Endothelial cell of umbilical vein (primary cell): Measurements from ENCODE around the gene YEATS4. TPM values are rescaled to one million over a fixed set of nuclear protein-coding genes. Genes with fewer than 3 reads are reported as not detected.

ENCODE experiments used
- BruUV-seq: library from RNA; stranded (reverse); fragments of 400-500 nt; replicated peaks from 2 replicates; lab custom pipeline; 2021; lab: Mats Ljungman, UMichigan
- CTCF ChIA-PET: fragments of 300-600, 350-600 bp; sonication (Branson Sonifier 250); formaldehyde crosslinking; loops from one replicate; lab custom pipeline; 2021; ENCODE audit warnings: antibody characterized with exemption, inconsistent platforms; lab: Charles Lee
- POLR2A ChIA-PET: fragments of 300-600, 350-600 bp; sonication (Branson Sonifier 250); formaldehyde crosslinking; loops from one replicate; lab custom pipeline; 2021; ENCODE audit warnings: antibody characterized with exemption, inconsistent platforms; lab: Charles Lee
- DNase-seq: peaks from one replicate; pipeline ENCODE4 v3.0.0-alpha.2; 2011; ENCODE audit warnings: low read depth, low spot score
- FAIRE-seq: peaks from 2 replicates; lab custom pipeline; 2011; peaks lifted over from hg19 to GRCh38; lab: Jason Lieb, UNC
- H2AFZ ChIP-seq: 2 replicates; pipeline ENCODE4 v1.6.0; 2012; ENCODE audit warnings: low read depth, low read length, control low read depth, inconsistent platforms
- H3K27ac ChIP-seq: 2 replicates; pipeline ENCODE4 v1.5.1; 2011; ENCODE audit warnings: low read depth, mild to moderate bottlenecking, control low read depth, low read length, moderate library complexity; ENCODE audit not compliant: insufficient read depth
- H3K27me3 ChIP-seq, 2 experiments: 2 replicates each; pipeline versions ENCODE4 v1.6.0 to v1.6.1; 2011; ENCODE audit warnings: low read length in 2 of 2, mixed read lengths in 1 of 2; ENCODE audit not compliant: control insufficient read depth in 2 of 2, insufficient read depth in 2 of 2
- H3K36me3 ChIP-seq, 2 experiments: 2 replicates in 1 of 2; 3 replicates in 1 of 2; pipeline ENCODE4 v1.5.1; 2011; ENCODE audit warnings: low read length in 2 of 2, mild to moderate bottlenecking in 1 of 2, moderate library complexity in 1 of 2; ENCODE audit not compliant: control insufficient read depth in 2 of 2, insufficient read depth in 2 of 2; ENCODE audit errors: extremely low read depth in 1 of 2
- H3K4me1 ChIP-seq: 3 replicates; pipeline ENCODE4 v1.5.1; 2011; ENCODE audit warnings: mild to moderate bottlenecking, low read length; ENCODE audit not compliant: control insufficient read depth, insufficient read depth; ENCODE audit errors: extremely low read depth
- H3K4me2 ChIP-seq: 2 replicates; pipeline ENCODE4 v1.6.1; 2011; ENCODE audit warnings: low read length, control low read depth, mixed read lengths; ENCODE audit not compliant: insufficient read depth
- H3K4me3 ChIP-seq, 3 experiments: fragments of 200-600 bp in 1 of 3; sonication (generic), shearing (Covaris generic) in 1 of 3; replicated peaks in 1 of 3; 2 replicates each; pipeline ENCODE4 v1.5.1; 2011 to 2016; ENCODE audit warnings: control low read depth in 3 of 3, low read length in 3 of 3, mild to moderate bottlenecking in 2 of 3, inconsistent platforms in 1 of 3, low read depth in 1 of 3, moderate library complexity in 1 of 3; ENCODE audit not compliant: insufficient read depth in 1 of 3
- H3K79me2 ChIP-seq: 2 replicates; pipeline ENCODE4 v1.6.0; 2012; ENCODE audit warnings: low read length, inconsistent platforms; ENCODE audit not compliant: control insufficient read depth, insufficient read depth
- H3K9ac ChIP-seq: replicated peaks from 2 replicates; pipeline ENCODE3; 2011; ENCODE audit warnings: low read length, control low read depth; ENCODE audit not compliant: insufficient read depth; ENCODE audit errors: extremely low read depth
- H3K9me1 ChIP-seq: replicated peaks from 3 replicates; pipeline ENCODE4 v1.6.0; 2011; ENCODE audit warnings: mild to moderate bottlenecking, low read length; ENCODE audit not compliant: control insufficient read depth, insufficient read depth; ENCODE audit errors: extremely low read depth
- H3K9me3 ChIP-seq: replicated peaks from 2 replicates; pipeline ENCODE4 v1.5.1; 2012; ENCODE audit warnings: low read length, inconsistent platforms; ENCODE audit not compliant: control insufficient read depth, insufficient read depth
- H4K20me1 ChIP-seq: replicated peaks from 2 replicates; pipeline ENCODE3; 2011; ENCODE audit warnings: mild to moderate bottlenecking, low read length; ENCODE audit not compliant: control insufficient read depth, insufficient read depth; ENCODE audit errors: extremely low read depth
- CTCF ChIP-seq, 2 donors: IDR thresholded peaks; 1 replicate in 1 of 2; 2 replicates in 1 of 2; pipeline ENCODE4 v1.5.1; 2011; ENCODE audit warnings: low read length in 2 of 2, mild to moderate bottlenecking in 2 of 2, moderate library complexity in 2 of 2, control low read depth in 1 of 2, inconsistent platforms in 1 of 2, low read depth in 1 of 2; ENCODE audit not compliant: insufficient read depth in 1 of 2; ENCODE audit errors: extremely low read depth in 1 of 2
- EZH2 ChIP-seq: IDR thresholded peaks from 2 replicates; pipeline ENCODE4 v1.6.1; 2012; ENCODE audit warnings: borderline replicate concordance, low read depth, mild to moderate bottlenecking, moderate library complexity, low read length, inconsistent platforms; ENCODE audit not compliant: severe bottlenecking
- FOS ChIP-seq: IDR thresholded peaks from 2 replicates; pipeline ENCODE4 v1.6.1; 2011; ENCODE audit warnings: mild to moderate bottlenecking, low read length, moderate library complexity, borderline replicate concordance; ENCODE audit not compliant: insufficient read depth
- GATA2 ChIP-seq: IDR thresholded peaks from 2 replicates; pipeline ENCODE4 v1.7.0; 2011; ENCODE audit warnings: low read depth, mild to moderate bottlenecking, moderate library complexity, mixed read lengths, low read length; ENCODE audit not compliant: insufficient read length, insufficient read depth
- JUN ChIP-seq: IDR thresholded peaks from 2 replicates; pipeline ENCODE4 v1.6.1; 2011; ENCODE audit warnings: borderline replicate concordance, low read depth; ENCODE audit not compliant: insufficient read length, insufficient read depth
- MAX ChIP-seq: IDR thresholded peaks from 2 replicates; pipeline ENCODE4 v1.6.1; 2011; ENCODE audit not compliant: insufficient read depth, insufficient read length
- MYC ChIP-seq: IDR thresholded peaks from one replicate; pipeline ENCODE4 v1.6.1; 2011; ENCODE audit warnings: mild to moderate bottlenecking, low read depth, low read length
- POLR2A ChIP-seq: IDR thresholded peaks from 2 replicates; pipeline ENCODE4 v1.6.1; 2012; ENCODE audit warnings: low read depth, mild to moderate bottlenecking, control low read depth, low read length
- POLR2AphosphoS5 ChIP-seq: IDR thresholded peaks from 2 replicates; pipeline ENCODE4 v1.6.1; 2012; ENCODE audit warnings: low read depth, mild to moderate bottlenecking, control low read depth, low read length, moderate library complexity; ENCODE audit not compliant: insufficient read depth
- dilution Hi-C: fragments of 300-500 bp; cut with MboI; formaldehyde crosslinking; loops from one replicate; pipeline ENCODE4 v1.15.0; 2019; ENCODE audit warnings: low sequenced_read_pairs; ENCODE audit not compliant: extremely low pct_ligation_motif_present
- intact Hi-C: fragments of 100-400 bp; cut with micrococcal nuclease; formaldehyde crosslinking; loops from one replicate; pipeline ENCODE4 v1.10.0; 2022
- polyA plus RNA-seq, 4 experiments: library from polyadenylated mRNA; depleted of rRNA in 3 of 4; stranded (reverse) in 3 of 4; unstranded in 1 of 4; fragments of >200 nt; gene quantifications; 2 replicates each; pipeline versions ENCODE4 v1.2.1 to v1.2.3, GENCODE V29; 2011 to 2012; ENCODE audit warnings: missing spikeins in 1 of 4
- total RNA-seq: library from RNA; stranded (reverse); gene quantifications from 2 replicates; pipeline ENCODE4 v1.2.3, GENCODE V29; 2021

Gene YEATS4
- total and polyA plus RNA-seq, 2 donors (not counting 3 experiments of a cell fraction or from before 2014, with no cell fraction given): 13.6 to 16.7 TPM

- POLR2A ChIA-PET: no interaction called here
- Histone ChIP-seq H4K20me1 (no peaks in the 10 kb centered on the region), H3K36me3 (no peaks in the 10 kb centered on the region), H3K9me1 (no peaks in the 10 kb centered on the region), H3K9ac (no peak within 1 kb of the TSS), H3K4me3 (no peak within 1 kb of the TSS), H3K4me2 (no peak within 1 kb of the TSS), H3K27me3 (peaks cover 2 to 5% of the 10 kb centered on the region in 2 experiments), H3K4me1 (no peaks in the 10 kb centered on the region), H3K79me2 (no peaks in the 10 kb centered on the region), H3K27ac (no peak within 1 kb of the TSS), H3K9me3 (no peaks in the 10 kb centered on the region), H2AFZ (no peak within 1 kb of the TSS)
- dilution Hi-C loops: no loop called here
- intact Hi-C loops: no loop called here
- DNase-seq (no peak), FAIRE-seq (no peak)
- no peak for TF ChIP-seq CTCF (IDR thresholded peaks at IDR 0.05; ENCODE audit: extremely low read depth in 1 of 2, insufficient read depth in 1 of 2, low read depth in 1 of 2, low read length in 2 of 2)
- TF ChIP-seq JUN: no peak
- no peak for TF ChIP-seq FOS
- TF ChIP-seq EZH2: no peak
- no peak for TF ChIP-seq POLR2A
- TF ChIP-seq MAX: no peak
- no peak for TF ChIP-seq POLR2AphosphoS5
- no peak for TF ChIP-seq GATA2
- TF ChIP-seq MYC: no peak
- BruUV-seq: no TSS peak
- CTCF ChIA-PET: interaction anchor here (3.1 kb wide), 1 partner anchor 9 kb away, joined by 15 read pairs; no protein-coding TSS in a partner anchor
Measured at GRCh38 chr12:69348162-69348938, 11.2 kb upstream of the YEATS4 start, which contains the start of gene LYZ. Gene LYZ (plus strand): TSS chr12:69348381. CDS start chr12:69348409, 28 bp downstream.
